HG03460 (cell line): ENCODE data around the gene TANGO2.

ENCODE experiments used
- ATAC-seq: cut with Tn5 transposase; IDR thresholded peaks from one replicate; pipeline ENCODE4 v1.9.1; 2021; ENCODE audit not compliant: unreplicated experiment

TANGO2 gene

GRCh38 chr22:20039683-20040325 lies 18.9 kb downstream of the TANGO2 start:
- no peak for ATAC-seq

GRCh38 chr22:20040327-20041200 lies 19.7 kb downstream of the TANGO2 start:
- ATAC-seq: no peak

- ATAC-seq: no peak
These were observed 22.4 kb downstream of the TANGO2 start for GRCh38 chr22:20043057-20043996.

GRCh38 chr22:20043997-20044342 lies 23.1 kb downstream of the TANGO2 start:
- no peak for ATAC-seq

- ATAC-seq: no peak
These were observed 23.7 kb downstream of the TANGO2 start for GRCh38 chr22:20044495-20045151.

GRCh38 chr22:20046730-20047129 lies 25.8 kb downstream of the TANGO2 start:
- no peak for ATAC-seq

GRCh38 chr22:20051927-20052308 lies 31.0 kb downstream of the TANGO2 start:
- ATAC-seq: no peak

- no peak for ATAC-seq
These were observed 31.7 kb downstream of the TANGO2 start for GRCh38 chr22:20052309-20053259.

- ATAC-seq: no peak
These were observed 32.6 kb downstream of the TANGO2 start for GRCh38 chr22:20053407-20054033.

- no peak for ATAC-seq
These were observed 33.1 kb downstream of the TANGO2 start for GRCh38 chr22:20054034-20054427.

GRCh38 chr22:20054485-20054884 lies 33.6 kb downstream of the TANGO2 start:
- ATAC-seq: no peak

- no peak for ATAC-seq
These were observed 34.2 kb downstream of the TANGO2 start for GRCh38 chr22:20055144-20055543.

GRCh38 chr22:20055654-20056053 lies 34.7 kb downstream of the TANGO2 start:
- no peak for ATAC-seq

GRCh38 chr22:20056161-20056560 lies 35.3 kb downstream of the TANGO2 start:
- no peak for ATAC-seq

GRCh38 chr22:20056696-20057386 lies 35.9 kb downstream of the TANGO2 start:
- ATAC-seq: no peak

- ATAC-seq: no peak
These were observed 36.8 kb downstream of the TANGO2 start for GRCh38 chr22:20057596-20058268.

GRCh38 chr22:20058989-20059770 lies 38.3 kb downstream of the TANGO2 start:
- no peak for ATAC-seq
